Bone marrow (tissue), 2 donors: Measurements from ENCODE around the gene MRPL2.
A peak's percentile ranks its signal among the peaks of the same experiment; 100 is the strongest.
"Not testable (repeated sequence)": the region's sequence is repeated elsewhere in the genome, so short reads cannot be mapped to it uniquely, and the experiment has no call there.

Experiments used
- DNase-seq, 2 donors: peaks; one replicate each; lab custom pipeline; 2025; lab: John Stamatoyannopoulos, UW

MRPL2 gene

GRCh38 chr6:43053545-43054205, 5.6 kb downstream of the MRPL2 start, which contains the start of gene CUL7:
CUL7 (minus strand) TSS chr6:43053851; CDS start chr6:43052788, 1,063 bp downstream.
- DNase-seq, result peak; percentile 61 to 85

GRCh38 chr6:43052842-43053544, 6.2 kb downstream of the MRPL2 start:
- no peak for DNase-seq

- no peak for DNase-seq
Measured at GRCh38 chr6:43052225-43052841, 6.9 kb downstream of the MRPL2 start.

- no peak for DNase-seq
Measured at GRCh38 chr6:43050981-43051380, 8.3 kb downstream of the MRPL2 start.

GRCh38 chr6:43047998-43048397, 11.2 kb downstream of the MRPL2 start:
- DNase-seq, result no peak

GRCh38 chr6:43045371-43045930, 13.8 kb downstream of the MRPL2 start:
- DNase-seq, result no peak

GRCh38 chr6:43043310-43043709, 15.9 kb downstream of the MRPL2 start:
- DNase-seq, result no peak

GRCh38 chr6:43041475-43041874, 17.8 kb downstream of the MRPL2 start:
- not testable (repeated sequence) for DNase-seq

- DNase-seq, result no peak
Measured at GRCh38 chr6:43040542-43041257, 18.5 kb downstream of the MRPL2 start.

GRCh38 chr6:43038727-43039126, 20.5 kb downstream of the MRPL2 start:
- DNase-seq, result no peak

- no peak for DNase-seq
Measured at GRCh38 chr6:43037706-43038105, 21.5 kb downstream of the MRPL2 start.

GRCh38 chr6:43037197-43037596, 22.0 kb downstream of the MRPL2 start:
- no peak for DNase-seq

- no peak for DNase-seq
Measured at GRCh38 chr6:43036712-43037111, 22.5 kb downstream of the MRPL2 start.

GRCh38 chr6:43035495-43036194, 23.6 kb downstream of the MRPL2 start:
- DNase-seq, result no peak

GRCh38 chr6:43034190-43034525, 25.1 kb downstream of the MRPL2 start:
- no peak for DNase-seq

- no peak for DNase-seq
Measured at GRCh38 chr6:43033496-43034189, 25.6 kb downstream of the MRPL2 start.

- no peak for DNase-seq
Measured at GRCh38 chr6:43032326-43032725, 26.9 kb downstream of the MRPL2 start.

- DNase-seq, result no peak
Measured at GRCh38 chr6:43029120-43029519, 30.1 kb downstream of the MRPL2 start.

- DNase-seq, result no peak
Measured at GRCh38 chr6:43026365-43026764, 32.9 kb downstream of the MRPL2 start.

- no peak for DNase-seq
Measured at GRCh38 chr6:43024436-43024835, 34.8 kb downstream of the MRPL2 start.
